ENCODE data around the gene PFAS.
"Not testable (repeated sequence)": the region's sequence is repeated elsewhere in the genome, so short reads cannot be mapped to it uniquely, and the experiment has no call there.

PFAS gene

GRCh38 chr17:8209907-8210760 is 39.0 kb upstream of the PFAS start, which contains the start of gene AURKB:
TSS of gene AURKB (minus strand) at chr17:8210575. CDS start at chr17:8210224, 351 bp downstream.
- peaks cover 34% of the 10 kb centered on the region for H3K79me2 ChIP-seq (ENCODE audit: insufficient read depth, low read length)
- H3K9me2 ChIP-seq (replicated peaks; ENCODE audit: insufficient read depth, low read length), result no peaks in the 10 kb centered on the region
- H2AFZ ChIP-seq (ENCODE audit: low read depth, low read length, severe bottlenecking), result peak within 1 kb of the TSS; percentile 87
- H3K27me3 ChIP-seq (ENCODE audit: low read length), result no peaks in the 10 kb centered on the region
- H4K20me1 ChIP-seq (ENCODE audit: low read depth, low read length), result no peaks in the 10 kb centered on the region; the same call in 1 of the 2 replicates
- H3K36me3 ChIP-seq (ENCODE audit: low read length), result peaks cover 15% of the 10 kb centered on the region; the same call in 1 of the 2 replicates
- H3K27ac ChIP-seq (ENCODE audit: low read depth, low read length), result peak within 1 kb of the TSS; percentile 90
- H3K4me2 ChIP-seq (ENCODE audit: low read depth, low read length, poor library complexity, severe bottlenecking), result peak within 1 kb of the TSS; percentile 98
- H3F3A ChIP-seq (ENCODE audit: insufficient read depth), result peaks cover 14% of the 10 kb centered on the region; the same call in 1 of the 2 replicates
- H3K9ac ChIP-seq (ENCODE audit: low read length), result peak within 1 kb of the TSS; percentile 98
- H3K4me3 ChIP-seq (ENCODE audit: insufficient read depth, low read length, poor library complexity, severe bottlenecking), result peak within 1 kb of the TSS; percentile 94
- no peaks in the 10 kb centered on the region for H3K9me3 ChIP-seq (ENCODE audit: insufficient read depth, low read length)
- TF ChIP-seq CTCF (IDR thresholded peaks at IDR 0.05; ENCODE audit: insufficient read depth, low read length, poor library complexity, severe bottlenecking) (no peak), EZH2phosphoT487 (conservative IDR thresholded peaks at IDR 0.05; ENCODE audit: low read length) (no peak)

- TF ChIP-seq CTCF (IDR thresholded peaks at IDR 0.05; ENCODE audit: insufficient read depth, low read length, poor library complexity, severe bottlenecking), result no peak
- TF ChIP-seq EZH2phosphoT487 (conservative IDR thresholded peaks at IDR 0.05; ENCODE audit: low read length), result no peak
- Histone ChIP-seq H3K27ac (ENCODE audit: low read depth, low read length) (peak overlapping the region; percentile 90), H3K79me2 (ENCODE audit: insufficient read depth, low read length) (peaks cover 34% of the 10 kb centered on the region)
These were observed 38.2 kb upstream of the PFAS start for GRCh38 chr17:8210761-8211458.

GRCh38 chr17:8212312-8213180 is 36.5 kb upstream of the PFAS start:
- Histone ChIP-seq H3K9ac (ENCODE audit: low read length) (no peak overlapping the region), H3K36me3 (ENCODE audit: low read length) (peaks cover 4% of the 10 kb centered on the region; the same call in 1 of the 2 replicates), H3K27ac (ENCODE audit: low read depth, low read length) (no peak overlapping the region)

More at GRCh38 chr17:8210761-8211458, 38.2 kb upstream of the PFAS start:
- Histone ChIP-seq H3K4me3 (ENCODE audit: insufficient read depth, low read length, poor library complexity, severe bottlenecking) (peak overlapping the region; percentile 94), H3K36me3 (ENCODE audit: low read length) (peaks cover 15% of the 10 kb centered on the region; the same call in 1 of the 2 replicates), H3K4me2 (ENCODE audit: low read depth, low read length, poor library complexity, severe bottlenecking) (peak overlapping the region; percentile 98), H3K27me3 (ENCODE audit: low read length) (no peaks in the 10 kb centered on the region), H2AFZ (ENCODE audit: low read depth, low read length, severe bottlenecking) (peak overlapping the region; percentile 87), H3K9me2 (replicated peaks; ENCODE audit: insufficient read depth, low read length) (no peaks in the 10 kb centered on the region), H3F3A (ENCODE audit: insufficient read depth) (peaks cover 14% of the 10 kb centered on the region; the same call in 1 of the 2 replicates), H4K20me1 (ENCODE audit: low read depth, low read length) (no peaks in the 10 kb centered on the region; the same call in 1 of the 2 replicates), H3K9ac (ENCODE audit: low read length) (peak overlapping the region; percentile 98), H3K9me3 (ENCODE audit: insufficient read depth, low read length) (no peaks in the 10 kb centered on the region)

GRCh38 chr17:8214000-8214399 is 35.1 kb upstream of the PFAS start:
- not testable (repeated sequence) for H3K27ac ChIP-seq (ENCODE audit: low read depth, low read length); H2AFZ ChIP-seq (ENCODE audit: low read depth, low read length, severe bottlenecking); H3K4me2 ChIP-seq (ENCODE audit: low read depth, low read length, poor library complexity, severe bottlenecking); H3K9ac ChIP-seq (ENCODE audit: low read length); H3K27me3 ChIP-seq (ENCODE audit: low read length); H3K36me3 ChIP-seq (ENCODE audit: low read length); H4K20me1 ChIP-seq (ENCODE audit: low read depth, low read length); H3K9me3 ChIP-seq (ENCODE audit: insufficient read depth, low read length); H3K4me3 ChIP-seq (ENCODE audit: insufficient read depth, low read length, poor library complexity, severe bottlenecking); H3K9me2 ChIP-seq (replicated peaks; ENCODE audit: insufficient read depth, low read length)
- Histone ChIP-seq H3K79me2 (ENCODE audit: insufficient read depth, low read length) (peaks cover 14% of the 10 kb centered on the region), H3F3A (ENCODE audit: insufficient read depth) (peaks cover 12% of the 10 kb centered on the region; the same call in 1 of the 2 replicates)

More at GRCh38 chr17:8212312-8213180, 36.5 kb upstream of the PFAS start:
- Histone ChIP-seq H3K9me3 (ENCODE audit: insufficient read depth, low read length) (no peaks in the 10 kb centered on the region), H3F3A (ENCODE audit: insufficient read depth) (peaks cover 14% of the 10 kb centered on the region; the same call in 1 of the 2 replicates), H3K27me3 (ENCODE audit: low read length) (no peaks in the 10 kb centered on the region), H4K20me1 (ENCODE audit: low read depth, low read length) (no peaks in the 10 kb centered on the region; the same call in 1 of the 2 replicates), H3K79me2 (ENCODE audit: insufficient read depth, low read length) (peaks cover 24% of the 10 kb centered on the region), H3K4me2 (ENCODE audit: low read depth, low read length, poor library complexity, severe bottlenecking) (no peak overlapping the region), H3K4me3 (ENCODE audit: insufficient read depth, low read length, poor library complexity, severe bottlenecking) (no peak overlapping the region), H2AFZ (ENCODE audit: low read depth, low read length, severe bottlenecking) (no peak overlapping the region), H3K9me2 (replicated peaks; ENCODE audit: insufficient read depth, low read length) (no peaks in the 10 kb centered on the region)
- no peak for TF ChIP-seq EZH2phosphoT487 (conservative IDR thresholded peaks at IDR 0.05; ENCODE audit: low read length)
- no peak for TF ChIP-seq CTCF (IDR thresholded peaks at IDR 0.05; ENCODE audit: insufficient read depth, low read length, poor library complexity, severe bottlenecking)
